A549 (cell line): Measurements from ENCODE around the gene ASXL2. TPM values are rescaled to one million over a fixed set of nuclear protein-coding genes. Genes with fewer than 3 reads are reported as not detected.

Experiments used
- ATAC-seq, 2 experiments: fragments of 200-7000 bp in 1 of 2; fragments of >200 bp in 1 of 2; cut with Nextera tagmentation in 1 of 2; cut with Tn5 transposase in 1 of 2; 3 replicates each; pipeline versions ENCODE4 v1.8.0 to v1.9.1; 2018 to 2020; ENCODE audit warnings: mild to moderate bottlenecking in 1 of 2, moderate library complexity in 1 of 2
- CTCF ChIA-PET: fragments of 300-600 bp; sonication (Branson Sonifier 250); formaldehyde crosslinking; extraction: SDS; loops from one replicate; lab custom pipeline; 2021; ENCODE audit warnings: antibody characterized with exemption, inconsistent platforms; lab: Yijun Ruan, JAX
- POLR2A ChIA-PET: fragments of 350-600 bp; formaldehyde crosslinking; extraction: SDS; loops from one replicate; lab custom pipeline; 2021; ENCODE audit warnings: antibody characterized with exemption, inconsistent platforms; lab: Yijun Ruan, JAX
- DNase-seq, 2 experiments: peaks; one replicate each; pipeline versions ENCODE4 v3.0.0 to v3.0.0-alpha.2; 2011 to 2016; ENCODE audit warnings: low read depth in 1 of 2, low spot score in 1 of 2
- FAIRE-seq: peaks from 2 replicates; lab custom pipeline; 2011; peaks lifted over from hg19 to GRCh38; lab: Jason Lieb, UNC
- H3K27ac ChIP-seq, 2 experiments: fragments of >200 bp; sonication (Bioruptor Twin); formaldehyde crosslinking; 3 replicates each; pipeline ENCODE4 v1.5.1; 2016 to 2017
- H3K4me1 ChIP-seq: fragments of >200 bp; sonication (Bioruptor Twin); formaldehyde crosslinking; 3 replicates; pipeline ENCODE4 v1.6.1; 2016
- H3K4me2 ChIP-seq: fragments of >200 bp; sonication (Bioruptor Twin); formaldehyde crosslinking; 3 replicates; pipeline ENCODE4 v1.6.1; 2016
- H3K4me3 ChIP-seq: fragments of >200 bp; sonication (Bioruptor Twin); formaldehyde crosslinking; 3 replicates; pipeline ENCODE4 v1.5.1; 2016
- H3K9me3 ChIP-seq: fragments of >200 bp; sonication (Bioruptor Twin); formaldehyde crosslinking; 3 replicates; pipeline ENCODE4 v1.6.1; 2016
- EHF ChIP-seq: fragments of 250-450 bp; sonication (Bioruptor Pico); IDR thresholded peaks from 2 replicates; pipeline ENCODE4 v1.5.0; 2020; ENCODE audit warnings: mild to moderate bottlenecking
- FOSB ChIP-seq: fragments of 250-450 bp; sonication (Bioruptor Pico); IDR thresholded peaks from 2 replicates; pipeline ENCODE4 v1.5.0; 2020; ENCODE audit warnings: mild to moderate bottlenecking, moderate library complexity
- FOXS1 ChIP-seq: fragments of 250-450 bp; sonication (Bioruptor Pico); IDR thresholded peaks from 2 replicates; pipeline ENCODE4 v1.5.0; 2020; ENCODE audit warnings: mild to moderate bottlenecking, moderate library complexity
- HOXA7 ChIP-seq: fragments of 250-450 bp; sonication (Bioruptor Pico); IDR thresholded peaks from 2 replicates; pipeline ENCODE4 v1.5.0; 2020; ENCODE audit warnings: mild to moderate bottlenecking, moderate library complexity
- HOXB13 ChIP-seq: fragments of 250-450 bp; sonication (Bioruptor Pico); IDR thresholded peaks from 2 replicates; pipeline ENCODE4 v1.5.0; 2020; ENCODE audit warnings: low read depth, mild to moderate bottlenecking, moderate library complexity
- MYC ChIP-seq: IDR thresholded peaks from 2 replicates; pipeline ENCODE4 v1.6.1; 2012; ENCODE audit warnings: mild to moderate bottlenecking, inconsistent platforms, low read length, improper control_type of control experiment, borderline replicate concordance
- NR3C1 ChIP-seq: fragments of >200 bp; sonication (Bioruptor Twin); formaldehyde crosslinking; IDR thresholded peaks from 3 replicates; pipeline ENCODE4 v1.6.1; 2017
- RARB ChIP-seq: fragments of 250-450 bp; sonication (Bioruptor Pico); IDR thresholded peaks from 2 replicates; pipeline ENCODE4 v1.8.0; 2021; ENCODE audit warnings: mild to moderate bottlenecking, moderate library complexity
- SMC3 ChIP-seq: fragments of >200 bp; sonication (Bioruptor Twin); formaldehyde crosslinking; IDR thresholded peaks from 3 replicates; pipeline ENCODE4 v1.6.1; 2018; ENCODE audit warnings: inconsistent platforms
- SREBF2 ChIP-seq: fragments of 450-650 bp; IDR thresholded peaks from 2 replicates; pipeline ENCODE4 v1.6.1; 2014; ENCODE audit warnings: mild to moderate bottlenecking, moderate library complexity
- TP53 ChIP-seq: fragments of 250-450 bp; sonication (Bioruptor Pico); IDR thresholded peaks from 2 replicates; pipeline ENCODE4 v1.5.0; 2021; ENCODE audit warnings: mild to moderate bottlenecking, moderate library complexity
- ZFP36 ChIP-seq: fragments of 450-650 bp; IDR thresholded peaks from 2 replicates; pipeline ENCODE4 v1.6.1; 2014; ENCODE audit warnings: borderline replicate concordance; ENCODE audit not compliant: partially characterized antibody
- ZSCAN20 ChIP-seq: fragments of 250-450 bp; sonication (Bioruptor Pico); IDR thresholded peaks from 2 replicates; pipeline ENCODE4 v1.8.0; 2022; ENCODE audit warnings: mild to moderate bottlenecking, moderate library complexity
- WGBS: methylation state at CpG from one replicate; pipeline ENCODE4 v1.1.6; 2017; ENCODE audit errors: missing lambda C conversion rate; 5-methylcytosine and 5-hydroxymethylcytosine counted together
- polyA plus RNA-seq, 4 experiments: library from polyadenylated mRNA; depleted of rRNA in 3 of 4; stranded (reverse); fragments of >200 nt; fragmentation: RNase III in 1 of 4; extraction: RNeasy Plus Mini Kit Qiagen cat#74134 plus additional on column Dnase treatment in 1 of 4; gene quantifications; 2 replicates in 3 of 4; 3 replicates in 1 of 4; pipeline ENCODE4 v1.2.3, GENCODE V29; 2011 to 2017
- TF ChIP-seq, protein P1 (sequence below): IDR thresholded peaks from 2 replicates; pipeline ENCODE4 v1.6.1; 2012
- TF ChIP-seq, protein P2 (sequence below): fragments of >200 bp; sonication (Bioruptor Twin); formaldehyde crosslinking; IDR thresholded peaks from 3 replicates; pipeline ENCODE4 v1.5.1; 2016
- TF ChIP-seq, protein P3 (sequence below): IDR thresholded peaks from 2 replicates; pipeline ENCODE4 v1.6.1; 2012
- TF ChIP-seq, protein P4 (sequence below): fragments of 250-450 bp; sonication (Bioruptor Pico); IDR thresholded peaks from 2 replicates; pipeline ENCODE4 v1.5.0; 2021; ENCODE audit warnings: mild to moderate bottlenecking, moderate library complexity, borderline replicate concordance
- TF ChIP-seq, protein P5 (sequence below): fragments of 200-600 bp; sonication (generic); IDR thresholded peaks from 2 replicates; pipeline ENCODE4 v1.6.1; 2016; ENCODE audit warnings: antibody characterized with exemption, mild to moderate bottlenecking, moderate library complexity
- TF ChIP-seq, protein P6 (sequence below): fragments of 150-350 bp; IDR thresholded peaks from 2 replicates; pipeline ENCODE4 v1.6.1; 2014; ENCODE audit warnings: low read depth, mild to moderate bottlenecking, low read length

Gene ASXL2
- polyA plus RNA-seq, 2 of the 4 experiments (the other 2 are of a cell fraction), result 10.3 to 26.4 TPM

DNA sequence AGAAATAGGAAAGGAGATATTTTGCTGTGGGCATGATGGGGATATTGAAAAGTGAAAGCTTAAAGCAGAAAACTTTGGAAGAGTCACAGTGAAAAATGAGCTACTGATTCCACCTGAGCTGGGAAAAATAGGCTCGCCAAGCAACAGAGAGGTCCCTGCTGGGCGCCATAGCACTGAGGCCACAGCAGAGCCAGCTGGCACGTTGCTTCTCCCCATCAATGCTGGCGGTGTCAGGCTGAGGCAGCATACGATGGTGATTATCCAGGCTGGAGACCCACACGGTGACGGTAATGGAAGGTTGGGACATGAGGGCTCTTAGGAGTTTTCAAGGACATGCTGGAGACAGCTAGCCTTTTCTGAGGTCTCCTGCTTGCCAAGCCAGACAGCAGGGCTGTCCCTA, 179.1 kb downstream of the ASXL2 start:
- no peak for FAIRE-seq
- TF ChIP-seq, protein P1, sequence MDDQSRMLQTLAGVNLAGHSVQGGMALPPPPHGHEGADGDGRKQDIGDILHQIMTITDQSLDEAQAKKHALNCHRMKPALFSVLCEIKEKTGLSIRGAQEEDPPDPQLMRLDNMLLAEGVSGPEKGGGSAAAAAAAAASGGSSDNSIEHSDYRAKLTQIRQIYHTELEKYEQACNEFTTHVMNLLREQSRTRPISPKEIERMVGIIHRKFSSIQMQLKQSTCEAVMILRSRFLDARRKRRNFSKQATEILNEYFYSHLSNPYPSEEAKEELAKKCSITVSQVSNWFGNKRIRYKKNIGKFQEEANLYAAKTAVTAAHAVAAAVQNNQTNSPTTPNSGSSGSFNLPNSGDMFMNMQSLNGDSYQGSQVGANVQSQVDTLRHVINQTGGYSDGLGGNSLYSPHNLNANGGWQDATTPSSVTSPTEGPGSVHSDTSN, result no peak
- TF ChIP-seq, protein P2, sequence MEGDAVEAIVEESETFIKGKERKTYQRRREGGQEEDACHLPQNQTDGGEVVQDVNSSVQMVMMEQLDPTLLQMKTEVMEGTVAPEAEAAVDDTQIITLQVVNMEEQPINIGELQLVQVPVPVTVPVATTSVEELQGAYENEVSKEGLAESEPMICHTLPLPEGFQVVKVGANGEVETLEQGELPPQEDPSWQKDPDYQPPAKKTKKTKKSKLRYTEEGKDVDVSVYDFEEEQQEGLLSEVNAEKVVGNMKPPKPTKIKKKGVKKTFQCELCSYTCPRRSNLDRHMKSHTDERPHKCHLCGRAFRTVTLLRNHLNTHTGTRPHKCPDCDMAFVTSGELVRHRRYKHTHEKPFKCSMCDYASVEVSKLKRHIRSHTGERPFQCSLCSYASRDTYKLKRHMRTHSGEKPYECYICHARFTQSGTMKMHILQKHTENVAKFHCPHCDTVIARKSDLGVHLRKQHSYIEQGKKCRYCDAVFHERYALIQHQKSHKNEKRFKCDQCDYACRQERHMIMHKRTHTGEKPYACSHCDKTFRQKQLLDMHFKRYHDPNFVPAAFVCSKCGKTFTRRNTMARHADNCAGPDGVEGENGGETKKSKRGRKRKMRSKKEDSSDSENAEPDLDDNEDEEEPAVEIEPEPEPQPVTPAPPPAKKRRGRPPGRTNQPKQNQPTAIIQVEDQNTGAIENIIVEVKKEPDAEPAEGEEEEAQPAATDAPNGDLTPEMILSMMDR, result no peak
- TF ChIP-seq SREBF2 (no peak), ZFP36 (no peak), SMC3 (no peak), RARB (CRISPR knock-in tag) (no peak), TP53 (no peak), ZSCAN20 (no peak), FOSB (CRISPR knock-in tag) (no peak), NR3C1 (no peak), HOXA7 (CRISPR knock-in tag) (no peak), MYC (no peak), HOXB13 (no peak), FOXS1 (CRISPR knock-in tag) (no peak), EHF (CRISPR knock-in tag) (no peak)
- TF ChIP-seq, protein P3, sequence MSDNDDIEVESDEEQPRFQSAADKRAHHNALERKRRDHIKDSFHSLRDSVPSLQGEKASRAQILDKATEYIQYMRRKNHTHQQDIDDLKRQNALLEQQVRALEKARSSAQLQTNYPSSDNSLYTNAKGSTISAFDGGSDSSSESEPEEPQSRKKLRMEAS, result no peak
- TF ChIP-seq, protein P4, sequence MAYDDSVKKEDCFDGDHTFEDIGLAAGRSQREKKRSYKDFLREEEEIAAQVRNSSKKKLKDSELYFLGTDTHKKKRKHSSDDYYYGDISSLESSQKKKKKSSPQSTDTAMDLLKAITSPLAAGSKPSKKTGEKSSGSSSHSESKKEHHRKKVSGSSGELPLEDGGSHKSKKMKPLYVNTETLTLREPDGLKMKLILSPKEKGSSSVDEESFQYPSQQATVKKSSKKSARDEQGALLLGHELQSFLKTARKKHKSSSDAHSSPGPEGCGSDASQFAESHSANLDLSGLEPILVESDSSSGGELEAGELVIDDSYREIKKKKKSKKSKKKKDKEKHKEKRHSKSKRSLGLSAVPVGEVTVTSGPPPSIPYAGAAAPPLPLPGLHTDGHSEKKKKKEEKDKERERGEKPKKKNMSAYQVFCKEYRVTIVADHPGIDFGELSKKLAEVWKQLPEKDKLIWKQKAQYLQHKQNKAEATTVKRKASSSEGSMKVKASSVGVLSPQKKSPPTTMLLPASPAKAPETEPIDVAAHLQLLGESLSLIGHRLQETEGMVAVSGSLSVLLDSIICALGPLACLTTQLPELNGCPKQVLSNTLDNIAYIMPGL, result no peak
- TF ChIP-seq, protein P5, sequence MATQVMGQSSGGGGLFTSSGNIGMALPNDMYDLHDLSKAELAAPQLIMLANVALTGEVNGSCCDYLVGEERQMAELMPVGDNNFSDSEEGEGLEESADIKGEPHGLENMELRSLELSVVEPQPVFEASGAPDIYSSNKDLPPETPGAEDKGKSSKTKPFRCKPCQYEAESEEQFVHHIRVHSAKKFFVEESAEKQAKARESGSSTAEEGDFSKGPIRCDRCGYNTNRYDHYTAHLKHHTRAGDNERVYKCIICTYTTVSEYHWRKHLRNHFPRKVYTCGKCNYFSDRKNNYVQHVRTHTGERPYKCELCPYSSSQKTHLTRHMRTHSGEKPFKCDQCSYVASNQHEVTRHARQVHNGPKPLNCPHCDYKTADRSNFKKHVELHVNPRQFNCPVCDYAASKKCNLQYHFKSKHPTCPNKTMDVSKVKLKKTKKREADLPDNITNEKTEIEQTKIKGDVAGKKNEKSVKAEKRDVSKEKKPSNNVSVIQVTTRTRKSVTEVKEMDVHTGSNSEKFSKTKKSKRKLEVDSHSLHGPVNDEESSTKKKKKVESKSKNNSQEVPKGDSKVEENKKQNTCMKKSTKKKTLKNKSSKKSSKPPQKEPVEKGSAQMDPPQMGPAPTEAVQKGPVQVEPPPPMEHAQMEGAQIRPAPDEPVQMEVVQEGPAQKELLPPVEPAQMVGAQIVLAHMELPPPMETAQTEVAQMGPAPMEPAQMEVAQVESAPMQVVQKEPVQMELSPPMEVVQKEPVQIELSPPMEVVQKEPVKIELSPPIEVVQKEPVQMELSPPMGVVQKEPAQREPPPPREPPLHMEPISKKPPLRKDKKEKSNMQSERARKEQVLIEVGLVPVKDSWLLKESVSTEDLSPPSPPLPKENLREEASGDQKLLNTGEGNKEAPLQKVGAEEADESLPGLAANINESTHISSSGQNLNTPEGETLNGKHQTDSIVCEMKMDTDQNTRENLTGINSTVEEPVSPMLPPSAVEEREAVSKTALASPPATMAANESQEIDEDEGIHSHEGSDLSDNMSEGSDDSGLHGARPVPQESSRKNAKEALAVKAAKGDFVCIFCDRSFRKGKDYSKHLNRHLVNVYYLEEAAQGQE, result no peak
- TF ChIP-seq, protein P6, sequence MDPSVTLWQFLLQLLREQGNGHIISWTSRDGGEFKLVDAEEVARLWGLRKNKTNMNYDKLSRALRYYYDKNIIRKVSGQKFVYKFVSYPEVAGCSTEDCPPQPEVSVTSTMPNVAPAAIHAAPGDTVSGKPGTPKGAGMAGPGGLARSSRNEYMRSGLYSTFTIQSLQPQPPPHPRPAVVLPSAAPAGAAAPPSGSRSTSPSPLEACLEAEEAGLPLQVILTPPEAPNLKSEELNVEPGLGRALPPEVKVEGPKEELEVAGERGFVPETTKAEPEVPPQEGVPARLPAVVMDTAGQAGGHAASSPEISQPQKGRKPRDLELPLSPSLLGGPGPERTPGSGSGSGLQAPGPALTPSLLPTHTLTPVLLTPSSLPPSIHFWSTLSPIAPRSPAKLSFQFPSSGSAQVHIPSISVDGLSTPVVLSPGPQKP, result no peak
- WGBS, result 95% methylated on average over 7 of the region's 7 CpGs

More for the DNA sequence above, 179.1 kb downstream of the ASXL2 start:
- ChIA-PET POLR2A (interaction anchor here (1.0 kb wide), 1 partner anchor 25 kb away, joined by 4 read pairs; no protein-coding TSS in a partner anchor), CTCF (interaction anchor here (0.9 to 6.8 kb wide), 20 partner anchors 11 to 533 kb away, joined by 3 to 126 read pairs (median 5); partner anchors contain the start of gene DNMT3A)
- ATAC-seq (no peak), DNase-seq (no peak)
- Histone ChIP-seq H3K27ac (no peak overlapping the region), H3K4me3 (no peak overlapping the region), H3K4me1 (peaks cover 13% of the 10 kb centered on the region; the same call in 1 of the 3 replicates), H3K9me3 (no peaks in the 10 kb centered on the region), H3K4me2 (no peak overlapping the region)
